GM21390 (cell line): ENCODE results near the gene LRRC58.
"Not testable (repeated sequence)": the region's sequence is repeated elsewhere in the genome, so short reads cannot be mapped to it uniquely, and the experiment has no call there.

Experiments
- ATAC-seq: cut with Tn5 transposase; IDR thresholded peaks from one replicate; pipeline ENCODE4 v1.9.1; 2021; ENCODE audit not compliant: unreplicated experiment

Gene LRRC58

DNA sequence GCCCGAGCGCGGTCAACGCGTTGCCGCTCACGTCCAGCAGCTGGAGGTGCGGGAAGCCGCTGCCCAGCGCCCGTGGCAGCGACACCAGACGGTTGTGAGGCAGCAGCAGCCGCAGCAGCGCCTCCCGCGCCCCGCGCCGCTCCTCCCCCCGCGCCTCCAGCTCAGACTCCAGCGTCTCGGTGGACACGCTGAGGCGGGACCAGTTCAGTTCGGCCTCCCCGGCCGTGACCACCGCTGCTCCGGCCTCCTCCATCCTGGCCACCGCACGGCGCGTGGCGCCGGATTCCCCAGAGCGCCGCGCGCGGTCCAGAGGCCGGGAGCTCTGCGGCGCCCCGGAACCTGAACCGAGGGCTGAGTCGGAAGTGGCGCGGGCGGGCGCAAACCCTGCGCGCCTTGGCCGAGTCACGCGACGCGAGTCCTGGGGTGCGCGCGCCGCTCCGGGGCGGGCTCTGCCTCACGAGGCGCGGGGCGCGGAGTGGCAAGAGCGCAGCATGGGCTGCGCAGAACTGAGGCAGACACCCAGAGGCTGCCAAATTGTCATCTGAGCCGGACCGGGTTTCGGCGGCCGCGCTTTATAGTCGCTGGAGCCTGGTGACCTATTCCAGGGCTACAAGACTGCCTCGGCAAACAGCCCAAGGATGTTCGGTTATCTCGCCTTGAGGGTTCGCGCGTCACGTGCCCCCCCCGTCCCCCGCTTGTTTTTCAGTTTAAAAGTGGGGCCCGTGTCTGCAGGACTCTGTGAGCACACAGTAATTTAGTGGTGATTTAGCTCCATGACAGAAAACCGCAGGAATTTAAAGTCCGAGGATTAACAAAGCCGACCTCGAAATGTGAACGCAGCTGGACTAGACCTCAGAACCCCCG, at the start of gene LRRC58:
TSS of gene LRRC58 (minus strand) at position 364 of the 864 bp plus-strand sequence. CDS start at position 253, 111 bp downstream.
- peak; percentile 85 for ATAC-seq

DNA sequence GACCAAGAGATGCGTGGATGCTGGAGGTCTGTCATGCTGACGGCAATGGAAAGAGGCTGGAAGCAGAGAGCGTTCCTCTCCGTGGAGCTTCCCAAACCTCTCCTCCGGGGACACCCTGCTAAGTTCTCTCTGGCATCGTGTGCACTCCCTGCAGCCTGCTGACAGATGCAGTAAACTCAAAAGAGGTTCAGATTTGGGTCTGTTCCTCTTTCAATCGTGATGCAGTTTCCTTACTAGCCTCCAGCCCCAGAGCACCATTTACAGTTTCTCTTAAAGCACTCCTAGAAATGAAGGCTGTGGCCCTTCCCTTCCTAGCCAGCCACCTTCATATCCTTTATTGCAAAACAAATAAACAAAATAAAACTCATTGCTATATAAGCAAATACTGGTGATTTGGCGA, 47.3 kb upstream of the LRRC58 start:
- no peak for ATAC-seq

GRCh38 chr3:120394347-120394746, 45.2 kb upstream of the LRRC58 start:
- no peak for ATAC-seq

DNA sequence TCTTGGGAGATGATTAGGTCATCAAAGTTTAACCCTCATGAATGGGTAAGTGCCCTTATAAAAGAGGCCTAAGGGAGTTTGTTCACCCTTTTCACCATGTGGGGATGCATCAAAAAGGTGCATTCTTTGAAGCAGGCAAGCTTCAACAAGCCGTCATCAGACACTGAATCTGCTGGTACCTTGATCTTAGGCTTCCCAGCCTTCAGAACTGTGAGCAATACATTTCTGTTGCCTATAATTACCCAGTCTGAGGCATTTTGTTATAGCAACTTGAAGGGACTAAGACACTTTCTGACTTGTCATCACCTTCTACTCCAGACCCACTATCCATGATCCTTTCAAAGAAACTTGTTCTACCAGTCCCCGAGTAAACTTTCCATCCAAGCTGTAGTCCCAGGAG, 44.6 kb upstream of the LRRC58 start:
- no peak for ATAC-seq

DNA sequence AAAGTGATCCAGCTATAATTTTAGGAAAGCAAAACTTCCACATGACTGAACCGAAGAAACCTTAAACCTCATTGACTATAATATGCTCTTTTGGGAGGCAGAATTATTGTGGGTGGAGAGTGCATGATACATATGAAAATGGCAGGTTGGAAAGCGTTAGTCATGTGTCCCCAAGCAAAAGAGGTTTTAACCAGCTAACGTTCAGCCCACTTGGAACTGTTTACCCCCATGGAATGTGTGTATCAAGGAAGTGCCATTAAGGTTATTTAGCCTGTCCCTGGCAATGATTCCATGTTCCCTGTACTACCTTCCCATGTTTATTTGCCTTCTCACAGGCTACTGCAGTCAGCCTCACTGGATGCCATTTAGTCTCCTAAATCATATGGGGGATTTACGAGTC, 44.1 kb upstream of the LRRC58 start:
- no peak for ATAC-seq

- ATAC-seq, result no peak
Observed at GRCh38 chr3:120382941-120383447, 33.8 kb upstream of the LRRC58 start.

DNA sequence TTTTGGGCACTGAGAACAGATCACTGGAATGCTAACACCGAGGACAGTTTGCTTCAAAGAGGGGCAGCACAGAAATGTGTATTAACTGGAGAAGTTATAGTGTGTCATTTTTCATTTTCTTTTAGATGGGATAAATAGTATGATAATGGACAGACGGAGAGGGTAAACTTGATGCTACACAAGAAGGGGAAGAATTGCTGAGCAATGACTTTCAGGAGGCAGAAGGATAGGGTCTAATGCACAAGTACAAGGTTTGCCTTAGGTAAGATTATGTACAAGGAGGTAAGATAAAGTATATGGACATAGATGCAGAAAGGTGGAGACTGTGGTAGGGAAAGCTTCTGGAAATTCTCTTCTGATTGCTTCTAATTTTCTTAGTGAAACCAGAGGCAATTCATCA, 32.3 kb upstream of the LRRC58 start:
- ATAC-seq, result no peak

DNA sequence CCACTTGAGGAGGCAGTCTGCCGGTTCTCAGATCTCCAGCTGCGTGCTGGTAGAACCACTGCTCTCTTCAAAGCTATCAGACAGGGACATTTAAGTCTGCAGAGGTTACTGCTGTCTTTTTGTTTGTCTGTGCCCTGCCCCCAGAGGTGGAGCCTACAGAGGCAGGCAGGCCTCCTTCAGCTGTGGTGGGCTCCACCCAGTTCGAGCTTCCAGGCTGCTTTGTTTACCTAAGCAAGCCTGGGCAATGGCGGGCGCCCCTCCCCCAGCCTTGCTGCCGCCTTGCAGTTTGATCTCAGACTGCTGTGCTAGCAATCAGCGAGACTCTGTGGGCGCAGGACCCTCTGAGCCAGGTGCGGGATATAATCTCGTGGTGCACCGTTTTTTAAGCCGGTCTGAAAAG, 28.8 kb upstream of the LRRC58 start:
- ATAC-seq, result not testable (repeated sequence)

DNA sequence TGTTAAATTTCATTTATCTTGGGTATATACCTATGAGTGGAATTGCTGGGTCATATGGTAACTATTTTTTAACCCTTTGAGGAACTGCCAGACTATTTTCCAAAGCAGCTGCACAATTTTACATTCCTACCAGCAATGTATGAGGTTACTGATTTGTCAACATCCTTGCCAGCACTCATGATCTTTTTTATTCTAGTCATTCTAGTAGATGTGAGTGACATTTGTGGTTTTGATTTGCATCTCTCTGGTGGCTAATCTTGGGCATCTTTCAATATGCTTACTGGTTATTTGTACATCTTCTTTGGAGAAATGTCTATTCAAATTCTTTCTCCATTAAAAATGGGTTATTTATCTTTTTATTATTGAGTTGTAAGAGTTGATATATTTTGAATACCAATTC, 21.3 kb upstream of the LRRC58 start:
- no peak for ATAC-seq

- ATAC-seq, result peak; percentile 71
Observed at GRCh38 chr3:120369037-120369467, 19.9 kb upstream of the LRRC58 start.

DNA sequence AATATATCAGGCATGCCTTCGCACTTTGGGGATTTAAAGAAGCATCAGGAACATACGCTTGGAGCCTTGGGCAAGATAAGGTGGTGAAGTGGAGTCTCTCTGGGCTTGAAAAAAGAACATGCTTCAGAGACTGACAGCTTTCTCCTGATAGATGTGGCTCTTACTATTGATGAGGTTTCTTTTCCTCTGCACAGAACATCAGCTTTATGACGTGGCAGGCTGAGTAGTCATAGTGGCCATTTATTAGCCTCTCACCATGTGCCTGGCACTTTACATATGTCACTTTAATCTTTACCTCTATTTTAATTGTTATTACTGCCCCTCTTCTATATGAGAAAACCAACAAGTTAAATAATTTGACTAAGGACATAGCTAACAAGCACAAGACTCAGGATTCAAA, 19.0 kb upstream of the LRRC58 start:
- no peak for ATAC-seq

- ATAC-seq, result no peak
Observed at GRCh38 chr3:120364821-120365220, 15.7 kb upstream of the LRRC58 start.

DNA sequence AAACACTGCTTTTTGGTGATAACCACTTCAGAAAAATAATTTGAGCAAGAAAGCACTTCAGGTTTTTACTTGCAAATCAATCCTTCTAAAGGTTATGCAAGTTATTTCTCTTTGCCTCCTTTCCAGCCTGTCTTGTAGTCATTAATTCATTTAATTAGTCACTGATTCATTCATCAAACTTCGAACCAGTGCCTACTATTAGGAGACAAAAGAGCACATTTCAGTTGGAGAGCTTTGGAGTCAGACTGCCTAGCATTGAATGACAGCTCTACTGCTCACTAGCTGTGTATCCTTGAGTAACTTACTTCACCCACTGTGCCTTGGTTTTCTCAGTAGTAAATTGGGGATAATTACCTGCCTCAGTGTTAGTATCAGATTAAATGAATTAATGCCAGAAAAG, 14.9 kb upstream of the LRRC58 start:
- no peak for ATAC-seq

DNA sequence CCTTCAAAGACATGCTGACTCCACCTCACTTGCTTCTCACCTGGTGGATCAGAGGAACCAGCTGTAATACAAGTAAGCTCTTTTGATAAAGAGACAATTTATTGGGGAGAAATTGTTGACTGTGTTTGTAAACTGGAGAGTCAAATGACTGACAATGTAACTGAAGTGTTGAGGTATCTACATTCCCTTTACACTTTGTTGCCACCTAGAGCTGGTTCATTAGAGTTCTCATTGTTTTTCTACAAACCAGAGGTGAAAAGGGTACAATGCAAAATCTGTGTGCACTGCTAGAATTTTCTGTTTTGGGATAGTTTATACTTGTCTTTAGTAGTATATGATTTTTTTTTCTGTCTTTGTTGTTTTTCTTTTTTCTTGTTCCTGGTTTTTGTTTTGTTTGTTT, 8.7 kb upstream of the LRRC58 start:
- no peak for ATAC-seq

DNA sequence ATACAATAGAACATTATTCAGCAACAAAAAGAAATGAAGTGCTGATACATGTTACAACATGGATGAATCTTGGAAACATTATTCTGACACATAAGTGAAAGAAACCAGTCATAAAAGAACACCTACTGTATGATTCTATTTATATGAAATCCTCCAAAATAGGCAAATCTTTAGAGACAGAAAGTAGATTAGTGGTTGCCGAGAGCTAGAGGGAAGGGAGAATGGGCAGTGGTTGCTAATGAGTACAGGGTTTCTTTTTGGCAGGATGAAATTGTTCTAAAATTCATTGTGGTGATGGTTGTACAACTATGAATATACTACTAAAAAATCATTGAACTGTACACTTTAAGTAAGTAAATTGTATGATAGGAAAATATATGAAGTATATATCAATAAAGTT, 6.3 kb upstream of the LRRC58 start:
- no peak for ATAC-seq

- ATAC-seq, result no peak
Observed at GRCh38 chr3:120353463-120353862, 4.3 kb upstream of the LRRC58 start.

- no peak for ATAC-seq
Observed at GRCh38 chr3:120352017-120352416, 2.9 kb upstream of the LRRC58 start.

- no peak for ATAC-seq
Observed at GRCh38 chr3:120350401-120350941, 1.3 kb upstream of the LRRC58 start.

DNA sequence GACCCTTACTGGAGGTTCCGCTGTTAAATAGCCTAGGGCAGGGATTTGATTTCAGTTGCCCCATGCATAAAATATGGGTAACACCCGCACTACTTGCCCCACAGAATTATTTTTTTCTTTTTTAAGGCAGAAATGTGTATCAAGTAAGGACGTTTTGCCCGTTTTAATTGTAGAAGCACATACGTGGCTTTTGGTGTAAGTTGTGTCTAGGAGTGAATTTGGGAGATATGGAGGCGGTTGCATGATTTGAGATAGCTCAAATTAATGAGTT, 636 bp upstream of the LRRC58 start:
- no peak for ATAC-seq

DNA sequence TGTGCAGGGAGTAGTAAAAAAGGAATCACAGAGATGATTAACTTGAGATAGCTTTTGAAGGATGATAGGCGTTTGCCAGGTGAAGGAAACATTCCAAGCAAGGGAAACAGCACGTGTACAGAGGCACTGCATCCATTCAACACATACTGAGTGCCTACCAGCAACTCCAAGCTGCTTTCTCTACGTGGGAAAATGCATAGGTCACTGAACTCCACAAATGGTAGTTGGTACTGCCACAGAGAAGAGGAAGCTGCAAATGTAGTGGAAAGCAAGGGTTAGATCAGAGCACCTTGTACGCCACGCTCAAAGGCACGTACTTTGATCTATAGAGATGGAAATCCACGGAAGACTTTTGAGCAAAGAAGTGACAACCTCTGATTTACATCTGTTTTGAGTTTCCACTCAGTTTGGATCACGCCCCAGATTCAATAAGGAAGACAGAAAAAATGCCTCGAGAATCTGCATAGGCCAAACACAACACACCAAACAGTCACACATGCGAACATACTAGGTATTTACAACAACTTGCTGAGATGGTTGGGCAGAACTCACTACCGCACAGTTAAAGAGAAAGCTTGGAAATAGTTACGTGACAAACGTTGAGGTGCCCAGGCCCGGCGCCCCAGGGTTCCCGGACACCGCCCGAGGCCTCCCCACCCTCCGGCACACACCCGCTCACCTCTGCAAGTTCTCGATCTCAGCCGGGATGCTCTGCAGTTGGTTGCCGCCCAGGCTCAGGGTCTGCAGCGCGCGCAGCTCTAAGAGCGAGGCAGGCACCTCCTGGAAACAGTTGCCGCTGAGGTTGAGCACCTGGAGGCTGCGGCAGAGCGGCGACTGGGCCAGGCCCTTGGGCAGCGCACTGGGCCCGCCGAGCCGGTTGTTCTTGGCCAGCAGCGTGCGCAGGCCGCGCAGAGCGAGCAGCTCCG, 826 bp downstream of the LRRC58 start:
- peak; percentile 48 for ATAC-seq

GRCh38 chr3:120344349-120344748, 4.8 kb downstream of the LRRC58 start:
- no peak for ATAC-seq
